HG02870 (cell line): Measurements from ENCODE around the gene HELLS.
A peak's percentile ranks its signal among the peaks of the same experiment; 100 is the strongest.
"Not testable (repeated sequence)": the region's sequence is repeated elsewhere in the genome, so short reads cannot be mapped to it uniquely, and the experiment has no call there.

Experiments used
- ATAC-seq: cut with Tn5 transposase; IDR thresholded peaks from one replicate; pipeline ENCODE4 v1.9.1; 2021; ENCODE audit warnings: mild to moderate bottlenecking, moderate library complexity; ENCODE audit not compliant: unreplicated experiment

Gene HELLS

DNA sequence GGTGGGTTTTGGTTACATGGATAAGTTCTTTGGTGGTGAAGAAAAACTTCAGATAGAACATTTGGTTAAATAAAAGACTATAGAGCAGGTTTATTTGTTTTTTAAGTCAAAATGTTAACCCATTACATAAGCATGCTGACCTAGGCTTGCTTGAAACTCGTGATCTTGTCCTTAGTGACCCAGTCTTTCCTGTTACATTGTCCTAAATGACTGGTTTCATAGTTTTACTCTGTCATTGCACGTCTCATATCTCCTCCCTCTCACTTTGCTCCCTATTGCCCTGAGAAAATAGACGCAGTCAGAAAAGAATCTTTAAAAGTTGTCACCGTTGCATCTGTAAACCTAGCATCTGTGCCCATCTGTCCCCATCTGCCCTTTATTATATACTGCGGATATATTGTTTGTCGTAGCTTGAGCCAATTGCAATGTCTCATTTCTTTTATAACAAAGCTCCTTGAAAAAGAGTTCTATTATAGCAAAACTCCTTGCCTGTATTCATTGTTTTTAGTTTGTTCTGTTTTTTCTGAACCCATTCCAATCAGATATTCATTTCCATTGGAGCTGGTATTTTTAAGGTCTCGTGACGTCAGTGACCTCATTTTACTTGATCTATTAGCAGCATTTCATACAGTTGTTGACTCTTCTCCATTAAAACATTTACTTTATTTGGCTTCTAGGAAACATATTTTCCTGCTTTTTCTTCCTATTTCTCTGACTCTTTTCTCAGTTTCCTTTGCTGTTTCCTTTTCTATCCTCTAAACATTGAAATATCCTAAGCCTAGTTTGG is 57.3 kb downstream of the HELLS start:
- ATAC-seq: no peak

DNA sequence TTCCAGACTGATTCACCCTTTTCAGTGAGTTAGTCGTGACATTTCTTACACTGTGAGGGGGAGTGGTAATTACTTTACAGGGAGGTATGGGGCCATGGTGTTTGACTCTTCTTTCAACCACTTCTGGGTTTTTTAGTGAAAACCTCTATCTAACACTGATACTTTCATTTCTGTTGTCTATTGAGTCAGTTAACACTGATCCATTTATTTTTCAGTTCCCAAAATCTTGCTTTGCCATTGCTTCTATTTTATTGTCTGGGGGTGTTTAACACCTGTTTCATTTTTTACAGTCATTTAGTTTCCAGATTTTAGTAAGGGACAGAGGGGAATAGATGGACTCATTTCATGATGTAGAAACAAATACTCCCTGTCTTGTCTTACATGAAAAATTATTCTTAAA is 61.5 kb downstream of the HELLS start:
- peak; percentile 91 for ATAC-seq

GRCh38 chr10:94608559-94608958 is 63.0 kb downstream of the HELLS start:
- ATAC-seq: no peak

DNA sequence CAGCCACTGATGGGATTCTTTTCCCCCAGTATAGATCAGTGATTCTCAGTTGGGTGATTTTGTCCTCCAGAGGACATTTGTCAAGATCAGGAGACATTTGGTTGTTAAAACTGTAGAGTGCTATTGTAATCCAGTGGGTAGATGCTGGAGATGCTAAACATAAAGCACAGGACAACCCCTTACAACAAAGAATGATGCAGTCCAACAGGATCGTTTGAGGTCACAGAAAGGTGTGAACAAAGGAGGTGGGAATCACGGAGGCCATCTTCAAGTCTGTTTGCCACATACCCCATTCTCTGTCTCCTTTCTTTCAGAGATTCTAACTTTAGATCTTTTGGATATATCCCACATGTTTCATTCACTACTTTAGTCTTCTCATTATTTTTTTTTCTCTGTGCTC is 69.0 kb downstream of the HELLS start:
- ATAC-seq: no peak

DNA sequence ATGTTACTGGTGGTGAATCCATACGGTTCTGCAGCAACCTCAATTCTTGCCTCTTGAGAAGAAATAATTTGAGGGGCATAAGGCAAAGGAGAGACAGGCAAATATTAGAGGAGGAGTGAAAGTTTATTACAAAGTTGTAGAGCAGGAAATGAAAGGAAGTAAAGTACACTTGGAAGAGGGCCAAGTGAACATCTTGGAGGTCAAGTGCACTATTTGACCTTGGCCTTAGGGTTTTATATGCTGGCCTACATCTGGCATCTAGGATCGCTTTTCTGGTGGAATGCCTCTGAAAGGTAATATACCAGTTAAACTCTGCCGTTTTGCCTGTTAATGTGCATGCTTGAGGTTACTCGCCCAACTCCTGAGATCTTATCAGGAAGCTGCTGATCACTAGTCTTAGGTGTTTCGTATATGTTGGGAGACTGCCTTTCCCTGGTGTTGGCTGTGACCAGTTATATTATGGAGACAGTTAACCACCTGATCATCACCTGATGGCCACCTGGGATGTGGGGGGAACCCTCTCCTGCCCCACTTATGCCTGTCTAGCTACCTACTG is 71.9 kb downstream of the HELLS start:
- no peak for ATAC-seq

DNA sequence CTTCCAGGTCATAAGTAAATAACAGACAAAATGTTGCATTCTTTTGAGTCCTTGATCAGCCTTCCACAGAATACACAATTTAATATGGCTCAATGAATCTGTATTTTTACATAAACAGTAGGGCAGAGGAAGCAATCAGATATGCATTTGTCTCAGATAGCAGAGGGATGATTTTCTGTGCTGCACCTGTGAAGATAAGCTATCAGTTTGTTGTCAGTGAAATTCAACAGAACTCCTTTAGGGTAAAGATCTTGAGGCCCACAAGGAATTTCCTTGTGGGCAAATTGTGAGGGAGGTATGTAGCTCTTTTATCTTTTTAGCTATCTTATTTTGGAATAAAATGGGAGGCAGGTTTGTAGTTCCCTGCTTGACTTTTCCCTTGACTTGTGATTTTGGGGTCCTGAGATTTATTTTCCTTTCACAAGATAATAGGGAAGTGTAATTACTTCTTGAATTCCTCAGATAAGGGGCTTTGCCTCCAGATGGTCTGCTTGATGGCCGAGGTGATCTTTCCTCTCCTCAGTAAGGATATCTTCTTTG is 77.1 kb downstream of the HELLS start:
- ATAC-seq: no peak

- no peak for ATAC-seq
Measured at GRCh38 chr10:94623572-94623971, 78.0 kb downstream of the HELLS start.

DNA sequence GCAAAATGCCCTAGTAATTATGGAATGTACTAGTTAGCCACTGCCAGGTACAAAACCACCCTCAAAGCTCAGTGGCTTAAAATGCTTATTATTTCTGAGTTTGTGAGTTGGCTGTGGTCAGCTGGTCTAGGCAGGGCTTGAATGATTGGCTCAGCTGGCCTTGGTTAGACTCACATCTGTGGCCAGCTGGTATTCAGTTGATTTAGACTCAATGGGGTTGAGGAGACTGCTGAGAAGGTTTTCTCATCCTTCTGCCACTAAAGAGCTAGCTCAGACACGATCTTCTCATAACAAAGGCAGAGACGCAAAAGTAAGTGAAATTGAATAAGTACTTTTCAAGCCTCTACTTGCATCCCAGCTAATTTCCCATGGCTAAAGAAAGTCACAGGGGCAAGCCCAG is 80.9 kb downstream of the HELLS start:
- ATAC-seq: no peak

DNA sequence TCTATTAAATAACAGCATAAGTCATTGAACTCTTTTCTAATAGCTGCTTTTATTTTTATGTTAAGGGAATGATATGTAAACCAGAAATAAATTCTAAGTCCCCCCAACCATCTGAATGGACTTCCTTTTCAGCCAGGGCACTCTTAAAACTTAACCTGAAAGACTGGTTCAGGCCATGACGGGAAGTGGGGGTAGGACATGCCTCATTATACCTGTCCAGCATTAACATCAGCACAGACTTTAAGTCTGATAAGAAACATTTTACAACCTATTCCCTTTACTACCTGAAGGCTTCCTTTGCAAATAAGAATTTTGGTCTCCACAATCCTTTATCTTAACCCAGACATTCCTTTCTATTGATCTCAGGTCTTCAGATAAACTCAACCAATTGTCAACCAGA is 81.9 kb downstream of the HELLS start:
- no peak for ATAC-seq

DNA sequence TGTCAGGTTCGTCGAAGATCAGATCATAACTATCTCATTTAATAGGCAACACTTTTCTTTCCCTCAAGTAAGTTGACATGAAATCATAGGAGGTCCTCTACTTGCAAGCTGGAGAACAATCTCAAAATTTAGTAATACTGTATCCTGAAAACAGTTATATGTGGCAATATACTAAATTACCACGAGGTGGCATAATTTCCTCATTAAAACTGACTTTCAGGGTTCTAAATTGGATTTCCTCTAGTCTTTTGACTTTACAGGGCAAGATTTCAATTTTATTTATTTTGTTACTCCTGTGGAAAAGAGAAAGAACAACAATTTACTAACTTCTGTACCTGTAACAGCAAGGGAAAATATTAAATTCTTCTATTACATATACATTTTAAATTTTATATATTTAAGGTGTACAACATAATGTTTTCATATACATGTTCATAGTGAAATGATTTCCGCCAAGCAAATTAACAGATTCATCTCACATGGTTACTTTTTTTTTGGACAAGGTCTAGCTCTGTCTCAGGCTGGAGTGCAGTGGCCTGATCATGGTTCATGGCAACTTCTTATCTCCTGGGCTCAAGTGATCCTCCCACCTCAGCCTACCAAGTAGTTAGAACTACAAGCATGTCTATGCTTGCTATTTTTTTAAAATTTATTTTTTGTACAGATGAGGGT is 84.6 kb downstream of the HELLS start:
- ATAC-seq: no peak

DNA sequence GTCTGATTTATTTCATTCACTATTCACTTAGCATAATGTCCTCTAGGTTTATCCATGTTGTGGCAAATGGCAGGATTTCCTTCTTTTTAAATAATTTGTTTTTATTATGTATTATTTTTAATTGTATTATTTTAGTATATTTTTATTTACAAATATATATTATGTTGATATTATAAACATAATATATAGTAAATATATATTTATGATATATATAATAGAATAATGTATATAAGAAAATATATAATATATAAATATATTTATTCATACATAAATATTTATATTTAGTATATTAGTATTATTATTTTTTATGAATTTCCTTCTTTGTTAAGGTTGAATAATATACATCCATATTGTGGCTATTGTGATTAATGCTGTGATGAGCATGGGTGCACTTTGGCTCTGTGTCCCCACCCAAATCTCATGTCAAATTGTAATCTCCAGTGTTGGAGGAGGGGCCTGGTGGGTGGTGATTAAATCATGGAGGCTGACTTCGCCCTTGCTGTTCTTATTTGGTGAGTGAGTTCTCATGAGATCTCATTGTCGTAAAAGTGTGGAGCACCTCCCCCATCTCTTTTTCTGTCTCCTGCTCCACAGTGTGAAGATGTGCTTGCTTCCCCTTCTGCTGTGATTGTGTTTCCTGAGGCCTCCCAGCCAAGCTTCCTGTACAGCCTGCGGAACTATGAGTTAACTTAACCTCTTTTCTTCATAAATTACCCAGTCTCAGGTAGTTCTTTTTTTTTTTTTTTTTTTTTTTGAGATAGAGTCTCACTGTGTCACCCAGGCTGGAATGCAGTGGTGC is 85.7 kb downstream of the HELLS start:
- ATAC-seq: no peak

- ATAC-seq: no peak
Measured at GRCh38 chr10:94632954-94633353, 87.4 kb downstream of the HELLS start.

- not testable (repeated sequence) for ATAC-seq
Measured at GRCh38 chr10:94638097-94638496, 92.5 kb downstream of the HELLS start.

GRCh38 chr10:94639902-94640301 is 94.3 kb downstream of the HELLS start:
- no peak for ATAC-seq

GRCh38 chr10:94640562-94640961 is 95.0 kb downstream of the HELLS start:
- ATAC-seq: no peak

DNA sequence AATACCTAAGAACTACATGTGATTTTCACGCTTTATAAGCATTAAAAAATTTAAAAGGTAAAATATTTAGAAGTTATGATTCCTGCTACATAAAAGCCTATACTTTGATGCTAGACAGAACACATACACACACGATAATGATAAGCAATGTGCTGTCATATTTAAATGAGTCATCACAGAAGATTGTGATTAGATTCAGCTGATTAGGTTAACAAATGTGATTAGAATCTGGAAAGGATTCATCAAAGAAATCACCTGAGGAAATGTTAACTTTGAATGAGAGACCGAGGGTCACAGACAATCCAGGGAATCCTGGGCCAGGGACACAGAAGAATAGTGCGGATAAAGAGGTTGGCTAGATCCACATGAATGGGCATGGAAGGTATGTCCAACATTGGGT is 95.9 kb downstream of the HELLS start:
- ATAC-seq: no peak

DNA sequence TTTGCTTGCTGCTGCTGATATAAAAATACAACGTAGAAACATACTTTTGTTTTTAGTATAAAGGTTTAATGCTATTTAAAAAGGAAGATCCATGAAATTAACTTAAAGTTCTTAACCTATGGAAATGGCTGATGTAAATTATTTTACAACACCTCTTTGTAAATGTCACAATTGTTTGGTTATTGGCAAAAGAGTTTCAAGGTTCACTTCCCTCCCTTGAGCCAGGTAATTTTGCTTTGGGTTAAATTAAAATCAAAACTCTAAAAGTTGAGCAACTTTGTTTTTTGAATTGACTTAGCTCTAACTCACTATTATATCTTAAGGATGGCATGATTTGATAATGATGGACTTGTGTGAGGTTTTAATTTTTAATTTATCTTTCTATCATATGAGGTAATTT is 98.8 kb downstream of the HELLS start:
- ATAC-seq: no peak

DNA sequence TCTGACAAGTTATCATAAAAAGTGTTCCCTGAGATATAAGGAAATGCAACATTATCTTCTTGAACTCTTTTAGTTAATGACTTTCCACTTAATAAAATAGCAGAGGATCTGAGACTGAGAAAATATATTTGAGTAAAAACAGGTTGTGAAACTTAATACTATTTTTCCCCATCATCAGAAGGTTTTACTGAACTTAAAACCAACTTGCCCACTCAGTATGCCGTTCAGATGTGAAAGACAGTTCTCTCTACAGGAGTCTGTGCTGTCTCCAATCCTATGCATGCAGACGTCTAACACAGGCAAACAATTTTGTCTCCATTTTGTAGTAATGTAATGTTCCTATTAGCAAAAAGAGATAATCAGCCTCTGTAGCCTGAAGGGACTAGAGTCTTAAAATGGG is 99.7 kb downstream of the HELLS start:
- ATAC-seq: peak; percentile 94
